HepG2 (cell line): Measurements from ENCODE around the gene PPP1R18. TPM values are rescaled to one million over a fixed set of nuclear protein-coding genes. Genes with fewer than 3 reads are reported as not detected.

Source experiments
- ATAC-seq: fragments of 200-7000 bp; cut with Tn5 transposase; 3 replicates; pipeline ENCODE4 v1.9.1; 2020; ENCODE audit warnings: mild to moderate bottlenecking, moderate library complexity
- BruUV-seq: library from RNA; stranded (reverse); fragments of 400-500 nt; replicated peaks from 2 replicates; lab custom pipeline; 2021; lab: Mats Ljungman, UMichigan
- CTCF ChIA-PET: fragments of 300-600 bp; formaldehyde crosslinking; extraction: SDS; loops from one replicate; lab custom pipeline; 2021; ENCODE audit warnings: low total read pairs, inconsistent platforms, low intra/inter-chr PET ratio; lab: Yijun Ruan, JAX
- POLR2A ChIA-PET: fragments of 350-600 bp; sonication (Branson Sonifier 250); formaldehyde crosslinking; loops from one replicate; lab custom pipeline; 2020; ENCODE audit warnings: antibody characterized with exemption, inconsistent platforms; lab: Yijun Ruan, JAX
- DNase-seq: peaks from one replicate; pipeline ENCODE4 v3.0.0-alpha.2; 2015; ENCODE audit warnings: low spot score
- FAIRE-seq: peaks from 3 replicates; lab custom pipeline; 2011; peaks lifted over from hg19 to GRCh38; lab: Jason Lieb, UNC
- H2AFZ ChIP-seq: one replicate; pipeline ENCODE4 v1.6.1; 2011; ENCODE audit warnings: low read length, inconsistent platforms
- H3K27ac ChIP-seq: fragments of 300-600 bp; 3 replicates; pipeline ENCODE4 v1.8.0; 2011; ENCODE audit warnings: mixed run types, mild to moderate bottlenecking, mixed read lengths, low read length, inconsistent platforms; ENCODE audit not compliant: insufficient read depth; ENCODE audit errors: extremely low read length
- H3K27me3 ChIP-seq, 2 experiments: fragments of 200-600 bp in 1 of 2; 2 replicates in 1 of 2; 3 replicates in 1 of 2; pipeline versions ENCODE4 v1.6.0 to v1.8.0; 2011; ENCODE audit warnings: low read length in 2 of 2, mild to moderate bottlenecking in 2 of 2, moderate library complexity in 2 of 2, inconsistent platforms in 1 of 2; ENCODE audit not compliant: insufficient read depth in 2 of 2, control insufficient read depth in 1 of 2
- H3K36me3 ChIP-seq, 2 experiments: fragments of 200-600 bp in 1 of 2; replicated peaks in 1 of 2; 2 replicates in 1 of 2; 3 replicates in 1 of 2; pipeline versions ENCODE4 v1.5.1 to v1.8.0; 2011; ENCODE audit warnings: low read length in 2 of 2, inconsistent platforms in 1 of 2; ENCODE audit not compliant: insufficient read depth in 2 of 2, control insufficient read depth in 1 of 2
- H3K4me1 ChIP-seq: 2 replicates; pipeline ENCODE4 v1.5.1; 2012; ENCODE audit warnings: low read length, inconsistent platforms; ENCODE audit not compliant: insufficient read depth
- H3K4me2 ChIP-seq: 2 replicates; pipeline ENCODE4 v1.6.0; 2011; ENCODE audit warnings: low read depth, low read length, inconsistent platforms
- H3K4me3 ChIP-seq, 3 experiments: fragments of 200-600 bp in 1 of 3; sonication (generic), shearing (Covaris generic) in 1 of 3; replicated peaks in 1 of 3; 2 replicates each; pipeline ENCODE4 v1.5.1; 2011 to 2016; ENCODE audit warnings: low read length in 3 of 3, inconsistent platforms in 2 of 3, low read depth in 2 of 3, mild to moderate bottlenecking in 2 of 3, control low read depth in 1 of 3, mixed read lengths in 1 of 3; ENCODE audit not compliant: insufficient read depth in 1 of 3
- H3K79me2 ChIP-seq: one replicate; pipeline ENCODE4 v1.6.1; 2011; ENCODE audit warnings: low read length, inconsistent platforms; ENCODE audit not compliant: insufficient read depth
- H3K9ac ChIP-seq: 2 replicates; pipeline ENCODE4 v1.6.0; 2011; ENCODE audit warnings: mild to moderate bottlenecking, low read depth, low read length, inconsistent platforms; ENCODE audit not compliant: insufficient read depth
- H3K9me3 ChIP-seq: 2 replicates; pipeline ENCODE4 v1.5.1; 2012; ENCODE audit warnings: mild to moderate bottlenecking, low read length
- H4K20me1 ChIP-seq: 2 replicates; pipeline ENCODE4 v1.6.0; 2011; ENCODE audit warnings: inconsistent platforms, mild to moderate bottlenecking, low read length, moderate library complexity; ENCODE audit not compliant: insufficient read depth
- RARG ChIP-seq: sonication (generic); formaldehyde crosslinking; IDR thresholded peaks from 2 replicates; pipeline ENCODE4 v1.4.0; 2020; ENCODE audit warnings: low read depth, mild to moderate bottlenecking, missing genetic modification reagents
- WGBS: methylation state at CpG from one replicate; pipeline ENCODE4 v1.1.6; 2017; ENCODE audit warnings: low lambda C conversion rate; 5-methylcytosine and 5-hydroxymethylcytosine counted together
- in situ Hi-C: cut with HindIII; loops from 2 replicates; pipeline ENCODE4 v1.10.0; 2017; ENCODE audit warnings: low pct_unique_long_range_greater_than_20kb; ENCODE audit not compliant: extremely low pct_ligation_motif_present
- intact Hi-C: fragments of 100-400 bp; cut with micrococcal nuclease; formaldehyde crosslinking; loops from one replicate; pipeline ENCODE4 v1.10.0; 2022; ENCODE audit not compliant: unreplicated experiment
- polyA plus RNA-seq, 8 experiments: library from polyadenylated mRNA; depleted of rRNA in 3 of 8; stranded (reverse) in 7 of 8; unstranded in 1 of 8; fragments of >200 nt; fragmentation: Illumina TruSeq in 4 of 8; extraction: Trizol in 4 of 8; gene quantifications; 2 replicates each; pipeline versions ENCODE4 v1.2.1 to v1.2.3, GENCODE V29; 2011 to 2016; ENCODE audit warnings: low read depth in 4 of 8, missing spikeins in 1 of 8, mixed read lengths in 1 of 8; ENCODE audit not compliant: insufficient read depth in 1 of 8
- total RNA-seq, 5 experiments: library from RNA; depleted of rRNA; stranded (reverse); fragments of >200 nt; fragmentation: Illumina TruSeq; extraction: Trizol; gene quantifications; 2 replicates each; pipeline ENCODE4 v1.2.3, GENCODE V29; 2016; ENCODE audit warnings: low read depth in 1 of 5
- TF ChIP-seq, protein P1 (sequence below): sonication (generic); formaldehyde crosslinking; IDR thresholded peaks from 2 replicates; pipeline ENCODE4 v1.4.0; 2020; ENCODE audit warnings: low read depth, missing genetic modification reagents
- TF ChIP-seq, protein P2 (sequence below): sonication (generic); formaldehyde crosslinking; IDR thresholded peaks from 2 replicates; pipeline ENCODE4 v1.4.0; 2020; ENCODE audit warnings: missing genetic modification reagents, borderline replicate concordance

Gene PPP1R18
- total and polyA plus RNA-seq, 2 of the 13 experiments (the other 11 are each of a cell fraction or from before 2014, with no cell fraction given) = 4.9 to 9.2 TPM

DNA sequence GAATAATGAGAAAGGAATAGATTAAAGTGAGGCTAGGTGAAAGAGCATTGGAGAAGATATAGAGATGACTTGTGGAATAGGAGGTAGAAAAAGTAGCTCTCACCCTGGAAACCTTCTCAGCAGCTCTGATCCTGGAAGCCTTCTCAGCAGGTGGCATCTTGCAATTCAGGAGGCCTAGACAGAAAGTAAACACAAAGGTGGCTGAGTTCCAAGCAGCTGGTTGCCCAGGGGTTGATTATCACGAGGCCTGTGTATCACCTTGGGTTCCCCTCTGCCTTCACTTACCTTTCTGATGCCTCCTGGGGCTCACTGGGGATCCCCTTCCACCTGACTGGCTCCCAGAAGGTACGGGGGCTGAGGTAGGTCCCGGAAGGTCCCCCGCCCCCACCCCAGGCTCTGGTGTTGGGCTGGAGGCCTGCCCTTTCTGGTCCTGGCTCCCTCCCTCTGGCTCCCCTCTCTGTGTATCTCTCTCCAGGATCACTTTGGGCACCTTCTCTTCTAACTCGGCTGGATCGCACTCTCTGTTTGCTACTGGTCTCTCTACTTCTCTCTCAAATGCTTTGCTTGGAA is 20.9 kb upstream of the PPP1R18 start (continued):
- TF ChIP-seq, protein P1, sequence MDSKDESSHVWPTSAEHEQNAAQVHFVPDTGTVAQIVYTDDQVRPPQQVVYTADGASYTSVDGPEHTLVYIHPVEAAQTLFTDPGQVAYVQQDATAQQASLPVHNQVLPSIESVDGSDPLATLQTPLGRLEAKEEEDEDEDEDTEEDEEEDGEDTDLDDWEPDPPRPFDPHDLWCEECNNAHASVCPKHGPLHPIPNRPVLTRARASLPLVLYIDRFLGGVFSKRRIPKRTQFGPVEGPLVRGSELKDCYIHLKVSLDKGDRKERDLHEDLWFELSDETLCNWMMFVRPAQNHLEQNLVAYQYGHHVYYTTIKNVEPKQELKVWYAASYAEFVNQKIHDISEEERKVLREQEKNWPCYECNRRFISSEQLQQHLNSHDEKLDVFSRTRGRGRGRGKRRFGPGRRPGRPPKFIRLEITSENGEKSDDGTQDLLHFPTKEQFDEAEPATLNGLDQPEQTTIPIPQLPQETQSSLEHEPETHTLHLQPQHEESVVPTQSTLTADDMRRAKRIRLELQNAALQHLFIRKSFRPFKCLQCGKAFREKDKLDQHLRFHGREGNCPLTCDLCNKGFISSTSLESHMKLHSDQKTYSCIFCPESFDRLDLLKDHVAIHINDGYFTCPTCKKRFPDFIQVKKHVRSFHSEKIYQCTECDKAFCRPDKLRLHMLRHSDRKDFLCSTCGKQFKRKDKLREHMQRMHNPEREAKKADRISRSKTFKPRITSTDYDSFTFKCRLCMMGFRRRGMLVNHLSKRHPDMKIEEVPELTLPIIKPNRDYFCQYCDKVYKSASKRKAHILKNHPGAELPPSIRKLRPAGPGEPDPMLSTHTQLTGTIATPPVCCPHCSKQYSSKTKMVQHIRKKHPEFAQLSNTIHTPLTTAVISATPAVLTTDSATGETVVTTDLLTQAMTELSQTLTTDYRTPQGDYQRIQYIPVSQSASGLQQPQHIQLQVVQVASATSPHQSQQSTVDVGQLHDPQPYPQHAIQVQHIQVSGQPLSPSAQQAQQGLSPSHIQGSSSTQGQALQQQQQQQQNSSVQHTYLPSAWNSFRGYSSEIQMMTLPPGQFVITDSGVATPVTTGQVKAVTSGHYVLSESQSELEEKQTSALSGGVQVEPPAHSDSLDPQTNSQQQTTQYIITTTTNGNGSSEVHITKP (CRISPR knock-in tag) = no peak

DNA sequence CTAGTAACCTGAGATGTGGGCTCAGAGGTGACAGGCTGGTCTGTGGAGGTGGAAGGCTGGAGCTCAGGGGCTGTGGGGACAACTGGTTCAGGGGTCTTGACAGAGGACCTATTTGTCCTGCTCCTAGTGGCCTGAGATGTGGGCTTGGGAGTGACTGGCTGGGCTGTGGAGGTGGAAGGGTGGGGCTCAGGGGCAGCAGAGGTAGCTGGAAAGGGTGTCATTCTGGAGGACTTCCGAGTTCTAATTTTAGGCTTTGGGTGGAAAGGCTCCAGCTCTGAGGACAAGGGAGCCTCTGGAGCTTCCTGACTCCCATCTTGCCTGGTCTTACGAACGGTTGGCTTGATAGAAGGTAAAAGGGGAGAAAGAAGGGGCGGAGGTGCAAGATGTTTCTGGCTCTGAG is 19.2 kb upstream of the PPP1R18 start:
- Histone ChIP-seq H3K36me3 (peaks cover 3 to 55% of the 10 kb centered on the region in 2 experiments), H3K4me1 (peaks cover 8% of the 10 kb centered on the region; the same call in 1 of the 2 replicates), H3K9ac (no peak overlapping the region), H3K4me3 (no peak overlapping the region), H3K9me3 (no peaks in the 10 kb centered on the region), H3K79me2 (no peaks in the 10 kb centered on the region), H3K4me2 (no peak overlapping the region), H3K27ac (no peak overlapping the region), H2AFZ (no peak overlapping the region), H3K27me3 (no peaks in the 10 kb centered on the region), H4K20me1 (no peaks in the 10 kb centered on the region)
- 96% methylated on average over 4 of the region's 4 CpGs for WGBS
- ATAC-seq = no peak
- in situ Hi-C loops (no loop called here), intact Hi-C loops (no loop called here)
- no TSS peak for BruUV-seq
- CTCF ChIA-PET = no interaction called here
- no peak for DNase-seq
- POLR2A ChIA-PET = interaction anchor here (1.3 to 1.5 kb wide), 2 partner anchors 12 to 15 kb away, joined by 5 to 8 read pairs; partner anchors contain the start of genes MDC1 and NRM
- no peak for FAIRE-seq
- TF ChIP-seq RARG (CRISPR knock-in tag) = no peak
- TF ChIP-seq, protein P2, sequence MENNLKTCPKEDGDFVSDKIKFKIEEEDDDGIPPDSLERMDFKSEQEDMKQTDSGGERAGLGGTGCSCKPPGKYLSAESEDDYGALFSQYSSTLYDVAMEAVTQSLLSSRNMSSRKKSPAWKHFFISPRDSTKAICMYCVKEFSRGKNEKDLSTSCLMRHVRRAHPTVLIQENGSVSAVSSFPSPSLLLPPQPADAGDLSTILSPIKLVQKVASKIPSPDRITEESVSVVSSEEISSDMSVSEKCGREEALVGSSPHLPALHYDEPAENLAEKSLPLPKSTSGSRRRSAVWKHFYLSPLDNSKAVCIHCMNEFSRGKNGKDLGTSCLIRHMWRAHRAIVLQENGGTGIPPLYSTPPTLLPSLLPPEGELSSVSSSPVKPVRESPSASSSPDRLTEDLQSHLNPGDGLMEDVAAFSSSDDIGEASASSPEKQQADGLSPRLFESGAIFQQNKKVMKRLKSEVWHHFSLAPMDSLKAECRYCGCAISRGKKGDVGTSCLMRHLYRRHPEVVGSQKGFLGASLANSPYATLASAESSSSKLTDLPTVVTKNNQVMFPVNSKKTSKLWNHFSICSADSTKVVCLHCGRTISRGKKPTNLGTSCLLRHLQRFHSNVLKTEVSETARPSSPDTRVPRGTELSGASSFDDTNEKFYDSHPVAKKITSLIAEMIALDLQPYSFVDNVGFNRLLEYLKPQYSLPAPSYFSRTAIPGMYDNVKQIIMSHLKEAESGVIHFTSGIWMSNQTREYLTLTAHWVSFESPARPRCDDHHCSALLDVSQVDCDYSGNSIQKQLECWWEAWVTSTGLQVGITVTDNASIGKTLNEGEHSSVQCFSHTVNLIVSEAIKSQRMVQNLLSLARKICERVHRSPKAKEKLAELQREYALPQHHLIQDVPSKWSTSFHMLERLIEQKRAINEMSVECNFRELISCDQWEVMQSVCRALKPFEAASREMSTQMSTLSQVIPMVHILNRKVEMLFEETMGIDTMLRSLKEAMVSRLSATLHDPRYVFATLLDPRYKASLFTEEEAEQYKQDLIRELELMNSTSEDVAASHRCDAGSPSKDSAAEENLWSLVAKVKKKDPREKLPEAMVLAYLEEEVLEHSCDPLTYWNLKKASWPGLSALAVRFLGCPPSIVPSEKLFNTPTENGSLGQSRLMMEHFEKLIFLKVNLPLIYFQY (CRISPR knock-in tag) = no peak
